ENCODE measurements around the gene KDM2A. TPM values are rescaled to one million over a fixed set of nuclear protein-coding genes. Genes with fewer than 3 reads are reported as not detected.
A peak's percentile ranks its signal among the peaks of the same experiment; 100 is the strongest.

KDM2A gene
- total RNA-seq, 1 experiment from 2014 or later, result 65.3 TPM

GRCh38 chr11:67304511-67305113 is 185.5 kb downstream of the KDM2A start:
- H3K4me1 ChIP-seq (ENCODE audit: insufficient read depth, low read length), result peaks cover 18% of the 10 kb centered on the region
- no peak for DNase-seq
- H3K4me3 ChIP-seq (ENCODE audit: low read length), result peak overlapping the region; percentile 93
- no peaks in the 10 kb centered on the region for H3K9me2 ChIP-seq (replicated peaks; ENCODE audit: low read length)
- H3K27ac ChIP-seq (ENCODE audit: low read length), result no peak overlapping the region; the same call in 1 of the 2 replicates
- no peaks in the 10 kb centered on the region for H4K20me1 ChIP-seq (ENCODE audit: low read length)
- ChIA-PET CTCF (no interaction called here), POLR2A (ENCODE audit: unreplicated experiment) (interaction anchor here (0.5 kb wide), 1 partner anchor 13 kb away, joined by 5 read pairs; no protein-coding TSS in a partner anchor)
- no peak for TF ChIP-seq EZH2 (IDR thresholded peaks at IDR 0.05; ENCODE audit: low read length, unreplicated experiment)
- no peak for TF ChIP-seq CTCF (conservative IDR thresholded peaks at IDR 0.05; ENCODE audit: low read depth, low read length)
- no peak for TF ChIP-seq EZH2phosphoT487 (IDR thresholded peaks at IDR 0.05; ENCODE audit: borderline replicate concordance, low read length)
- peaks cover 15% of the 10 kb centered on the region for H3K79me2 ChIP-seq (ENCODE audit: low read length)
- intact Hi-C loops (cut with micrococcal nuclease), result loop anchor here (5.0 kb wide), 1 partner anchor 37 kb away; the partner anchor contains the start of gene GRK2
- peak overlapping the region; percentile 54; the same call in 1 of the 2 replicates for H2AFZ ChIP-seq (ENCODE audit: low read length)
- H3K9me3 ChIP-seq (ENCODE audit: low read length), result no peaks in the 10 kb centered on the region
- H3K9ac ChIP-seq (ENCODE audit: low read length), result peak overlapping the region; percentile 91
- no peaks in the 10 kb centered on the region for H3F3A ChIP-seq (ENCODE audit: low read length, unreplicated experiment)
- no peaks in the 10 kb centered on the region for H3K27me3 ChIP-seq (ENCODE audit: low read length)
- BruUV-seq (replicated peaks), result TSS peak; percentile 33
- peak overlapping the region; percentile 93 for H3K4me2 ChIP-seq (ENCODE audit: low read length)
- peaks cover 11% of the 10 kb centered on the region; the same call in 1 of the 2 replicates for H3K36me3 ChIP-seq (ENCODE audit: low read depth, low read length)
- ATAC-seq, result no peak

DNA sequence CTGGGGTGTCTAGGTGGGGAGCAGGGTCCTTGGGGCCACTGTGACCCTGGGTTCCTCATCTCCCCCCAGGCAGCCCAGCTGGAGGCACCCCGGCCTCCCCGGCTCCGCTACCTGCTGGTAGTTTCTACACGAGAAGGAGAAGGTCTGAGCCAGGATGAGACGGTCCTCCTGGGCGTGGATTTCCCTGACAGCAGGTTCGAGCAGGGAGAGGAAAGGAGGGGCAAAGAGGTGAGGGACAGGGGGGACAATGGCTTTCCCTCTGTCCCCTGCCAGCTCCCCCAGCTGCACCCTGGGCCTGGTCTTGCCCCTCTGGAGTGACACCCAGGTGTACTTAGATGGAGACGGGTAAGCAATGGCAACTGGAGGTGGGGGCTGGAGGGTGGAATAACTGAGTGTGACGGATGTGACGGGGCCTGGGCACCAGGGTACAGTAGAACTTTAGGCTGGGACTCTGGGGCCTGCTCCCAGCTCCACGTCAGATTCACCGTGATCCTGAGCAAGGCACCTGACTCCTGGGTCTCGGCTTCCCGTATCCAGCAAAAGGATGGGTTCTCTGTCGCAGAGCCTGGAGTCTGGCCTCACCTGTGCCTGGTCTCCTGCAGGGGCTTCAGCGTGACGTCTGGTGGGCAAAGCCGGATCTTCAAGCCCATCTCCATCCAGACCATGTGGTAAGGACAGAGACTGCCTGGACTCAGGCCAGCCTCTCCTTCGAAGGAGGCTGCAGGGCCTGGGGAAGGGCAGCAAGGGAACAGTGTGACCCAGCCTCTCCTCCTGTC is 187.9 kb downstream of the KDM2A start:
- no peak overlapping the region for H3K9ac ChIP-seq (ENCODE audit: low read length)
- peaks cover under 1% of the 10 kb centered on the region for H3F3A ChIP-seq (ENCODE audit: low read length, unreplicated experiment)
- peaks cover 7% of the 10 kb centered on the region; the same call in 1 of the 2 replicates for H3K36me3 ChIP-seq (ENCODE audit: low read depth, low read length)
- ChIA-PET POLR2A (ENCODE audit: unreplicated experiment) (interaction anchor here (0.5 kb wide), 1 partner anchor 201 kb away, joined by 3 read pairs; no protein-coding TSS in a partner anchor), CTCF (no interaction called here)
- H3K9me2 ChIP-seq (replicated peaks; ENCODE audit: low read length), result no peaks in the 10 kb centered on the region
- H3K79me2 ChIP-seq (ENCODE audit: low read length), result peaks cover 15% of the 10 kb centered on the region
- H3K9me3 ChIP-seq (ENCODE audit: low read length), result no peaks in the 10 kb centered on the region
- H3K4me2 ChIP-seq (ENCODE audit: low read length), result no peak overlapping the region
- no peak overlapping the region for H3K27ac ChIP-seq (ENCODE audit: low read length)
- DNase-seq (no peak), ATAC-seq (no peak)
- no peaks in the 10 kb centered on the region for H3K27me3 ChIP-seq (ENCODE audit: low read length)
- intact Hi-C loops (cut with micrococcal nuclease), result no loop called here
- no peak for TF ChIP-seq EZH2phosphoT487 (IDR thresholded peaks at IDR 0.05; ENCODE audit: borderline replicate concordance, low read length)
- TF ChIP-seq EZH2 (IDR thresholded peaks at IDR 0.05; ENCODE audit: low read length, unreplicated experiment), result no peak
- no peak for TF ChIP-seq CTCF (conservative IDR thresholded peaks at IDR 0.05; ENCODE audit: low read depth, low read length)
- peaks cover 24% of the 10 kb centered on the region for H3K4me1 ChIP-seq (ENCODE audit: insufficient read depth, low read length)
- H4K20me1 ChIP-seq (ENCODE audit: low read length), result no peaks in the 10 kb centered on the region
- no peak overlapping the region for H3K4me3 ChIP-seq (ENCODE audit: low read length)
- BruUV-seq (replicated peaks), result no TSS peak
- H2AFZ ChIP-seq (ENCODE audit: low read length), result no peak overlapping the region
